HEK293T (cell line): Measurements from ENCODE around the gene PLEKHA7.

Experiments used
- ARNT ChIP-seq: fragments of 450-650 bp; IDR thresholded peaks from 2 replicates; pipeline ENCODE4 v1.6.1; 2017; ENCODE audit warnings: mild to moderate bottlenecking
- L3MBTL2 ChIP-seq: fragments of 450-650 bp; conservative IDR thresholded peaks from 2 replicates; pipeline ENCODE4 v1.6.1; 2016; ENCODE audit warnings: mild to moderate bottlenecking

GRCh38 chr11:16774936-16775613 lies 239.1 kb downstream of the PLEKHA7 start:
- no peak for TF ChIP-seq L3MBTL2
- TF ChIP-seq ARNT, result no peak
